Kidney (tissue), 14 donors: ENCODE results near the gene ZDHHC8. TPM values are rescaled to one million over a fixed set of nuclear protein-coding genes. Genes with fewer than 3 reads are reported as not detected.

Experiments
- DNase-seq, 5 donors: peaks; one replicate each; pipeline ENCODE4 v3.0.0-alpha.2; 2013 to 2020
- FAIRE-seq: peaks from 2 replicates; lab custom pipeline; 2012; peaks lifted over from hg19 to GRCh38; lab: Jason Lieb, UNC
- H3K27ac ChIP-seq, 2 donors: one replicate each; pipeline ENCODE4 v1.7.0; 2013; ENCODE audit warnings: low read depth in 2 of 2, low read length in 2 of 2, inconsistent platforms in 1 of 2
- H3K27me3 ChIP-seq: one replicate; pipeline ENCODE4 v1.7.1; 2013; ENCODE audit warnings: low read length, inconsistent platforms; ENCODE audit not compliant: control insufficient read depth, insufficient read depth
- H3K36me3 ChIP-seq, 3 donors: one replicate each; pipeline versions ENCODE4 v1.7.0 to v1.7.1; 2013; ENCODE audit warnings: low read length in 3 of 3, control low read depth in 1 of 3, inconsistent platforms in 1 of 3; ENCODE audit not compliant: insufficient read depth in 3 of 3, control insufficient read depth in 2 of 3
- H3K4me1 ChIP-seq, 3 donors: one replicate each; pipeline versions ENCODE4 v1.7.0 to v1.7.1; 2013; ENCODE audit warnings: low read length in 3 of 3, inconsistent platforms in 1 of 3, low read depth in 1 of 3; ENCODE audit not compliant: control insufficient read depth in 2 of 3, insufficient read depth in 2 of 3
- H3K4me3 ChIP-seq, 3 donors: one replicate each; pipeline versions ENCODE4 v1.7.0 to v1.8.1; 2013; ENCODE audit warnings: low read length in 3 of 3, control low read depth in 1 of 3, inconsistent platforms in 1 of 3
- H3K9ac ChIP-seq, 3 donors: one replicate each; pipeline versions ENCODE4 v1.7.0 to v1.7.1; 2013; ENCODE audit warnings: low read length in 3 of 3, control low read depth in 1 of 3, inconsistent platforms in 1 of 3
- H3K9me3 ChIP-seq, 3 donors: one replicate each; pipeline versions ENCODE4 v1.7.0 to v1.7.1; 2013; ENCODE audit warnings: low read length in 3 of 3, control low read depth in 1 of 3, inconsistent platforms in 1 of 3; ENCODE audit not compliant: control insufficient read depth in 2 of 3, insufficient read depth in 1 of 3
- CTCF ChIP-seq: IDR thresholded peaks from 3 replicates; pipeline ENCODE4 v1.5.1; 2012; ENCODE audit warnings: mild to moderate bottlenecking, moderate library complexity, borderline replicate concordance; ENCODE audit not compliant: insufficient read depth; ENCODE audit errors: extremely low read depth
- intact Hi-C: fragments of 100-400 bp; cut with DNase I; formaldehyde crosslinking; loops from one replicate; pipeline ENCODE4 v1.11.1; 2022
- polyA plus RNA-seq: library from polyadenylated mRNA; stranded (reverse); fragments of 350-450 nt; fragmentation: Illumina TruSeq; extraction: RNeasy Lipid Tissue Mini Kit (QIAGEN cat#74804); gene quantifications from one replicate; pipeline ENCODE4 v1.2.3, GENCODE V29; 2014; ENCODE audit warnings: low read depth, low replicate concordance; ENCODE audit not compliant: insufficient read depth
- total RNA-seq: library from RNA; stranded (reverse); fragmentation: NEBNext Ultra II Directional; extraction: Animal tissue kit (Norgen Biotek cat#: 25700); gene quantifications from one replicate; pipeline ENCODE4 v1.2.1, GENCODE V29; 2021
- donor health status: control.
- donor health status: control.
- donor health status: control.
- donor health status: control.
- donor health status: control.
- donor health status: DM: yes; HTN: yes; CAD: no.
- donor health status: Normal renal cell carcinoma (clear cell type).

Gene ZDHHC8
- total and polyA plus RNA-seq, 2 donors from 2014 or later = 18.8 to 57.1 TPM

- no peak for TF ChIP-seq CTCF
- no peaks in the 10 kb centered on the region for H3K36me3 ChIP-seq
- H3K27me3 ChIP-seq = no peaks in the 10 kb centered on the region
- intact Hi-C loops = no loop called here
- no peaks in the 10 kb centered on the region for H3K9me3 ChIP-seq
- no peak for FAIRE-seq
- no peak overlapping the region for H3K9ac ChIP-seq
- H3K4me1 ChIP-seq = no peaks in the 10 kb centered on the region
- H3K27ac ChIP-seq = no peak overlapping the region
- H3K4me3 ChIP-seq = no peak overlapping the region
- DNase-seq = no peak
These were observed 45.8 kb downstream of the ZDHHC8 start for GRCh38 chr22:20177217-20177911.

GRCh38 chr22:20178075-20178914 is 46.7 kb downstream of the ZDHHC8 start:
- H3K9me3 ChIP-seq = no peaks in the 10 kb centered on the region
- H3K4me3 ChIP-seq = no peak overlapping the region
- no peaks in the 10 kb centered on the region for H3K4me1 ChIP-seq
- intact Hi-C loops = no loop called here
- no peak overlapping the region for H3K27ac ChIP-seq
- no peaks in the 10 kb centered on the region for H3K36me3 ChIP-seq
- H3K27me3 ChIP-seq = no peaks in the 10 kb centered on the region
- FAIRE-seq (no peak), DNase-seq (peak in 2 of 5 donors; percentile 26 to 29)
- TF ChIP-seq CTCF = no peak
- H3K9ac ChIP-seq = no peak overlapping the region

GRCh38 chr22:20178915-20179227 is 47.3 kb downstream of the ZDHHC8 start:
- Histone ChIP-seq H3K9ac (no peak overlapping the region), H3K27me3 (no peaks in the 10 kb centered on the region), H3K9me3 (no peaks in the 10 kb centered on the region), H3K4me1 (no peaks in the 10 kb centered on the region), H3K27ac (no peak overlapping the region), H3K36me3 (no peaks in the 10 kb centered on the region), H3K4me3 (no peak overlapping the region)
- intact Hi-C loops = no loop called here
- no peak for TF ChIP-seq CTCF
- no peak for FAIRE-seq
- no peak for DNase-seq
